Activated CD8-positive, alpha-beta T cell treated with anti-CD3 and anti-CD28 coated beads for 36 hours (primary cell): ENCODE results near the gene TAF6L. TPM values are rescaled to one million over a fixed set of nuclear protein-coding genes. Genes with fewer than 3 reads are reported as not detected.

Source experiments
- ATAC-seq: fragments of 200-7000 bp; cut with Tn5 transposase; one replicate; pipeline ENCODE4 v1.10.0; 2021; ENCODE audit warnings: mild to moderate bottlenecking, moderate library complexity
- CTCF ChIA-PET: fragments of 350-600 bp; sonication (Branson Sonifier 250); formaldehyde crosslinking; loops from one replicate; lab custom pipeline; 2021; ENCODE audit warnings: antibody characterized with exemption; lab: Charles Lee
- POLR2A ChIA-PET: fragments of 350-600 bp; sonication (Branson Sonifier 250); formaldehyde crosslinking; loops from one replicate; lab custom pipeline; 2021; ENCODE audit warnings: antibody characterized with exemption; lab: Charles Lee
- DNase-seq: peaks from one replicate; pipeline ENCODE4 v3.0.0-alpha.2; 2020
- H3K27ac Mint-ChIP-seq: one replicate; pipeline ENCODE4 v1.8.0; 2021; ENCODE audit warnings: mild to moderate bottlenecking, mixed read lengths
- H3K27me3 Mint-ChIP-seq: one replicate; pipeline ENCODE4 v1.8.0; 2021; ENCODE audit warnings: mixed read lengths
- H3K36me3 Mint-ChIP-seq: one replicate; pipeline ENCODE4 v1.8.0; 2021; ENCODE audit warnings: low read depth, mixed read lengths
- H3K4me1 Mint-ChIP-seq: one replicate; pipeline ENCODE4 v1.8.0; 2021; ENCODE audit warnings: low read depth, mixed read lengths
- H3K4me3 Mint-ChIP-seq: one replicate; pipeline ENCODE4 v1.8.0; 2021; ENCODE audit warnings: mild to moderate bottlenecking, moderate library complexity, mixed read lengths
- H3K9me3 Mint-ChIP-seq: one replicate; pipeline ENCODE4 v1.8.0; 2021; ENCODE audit warnings: mixed read lengths
- intact Hi-C: fragments of 100-400 bp; cut with micrococcal nuclease; formaldehyde crosslinking; loops from one replicate; pipeline ENCODE4 v1.10.0; 2022
- total RNA-seq, 2 experiments: library from RNA; stranded (reverse); gene quantifications; one replicate each; pipeline ENCODE4 v1.2.3, GENCODE V29; 2021
- TF ChIP-seq, protein P1 (sequence below): fragments of 200-600 bp; IDR thresholded peaks from one replicate; pipeline ENCODE4 v1.8.0; 2022; ENCODE audit warnings: antibody characterized with exemption, mild to moderate bottlenecking

TAF6L gene
- total RNA-seq, 2 experiments from 2014 or later = 13.7 to 16.7 TPM

DNA sequence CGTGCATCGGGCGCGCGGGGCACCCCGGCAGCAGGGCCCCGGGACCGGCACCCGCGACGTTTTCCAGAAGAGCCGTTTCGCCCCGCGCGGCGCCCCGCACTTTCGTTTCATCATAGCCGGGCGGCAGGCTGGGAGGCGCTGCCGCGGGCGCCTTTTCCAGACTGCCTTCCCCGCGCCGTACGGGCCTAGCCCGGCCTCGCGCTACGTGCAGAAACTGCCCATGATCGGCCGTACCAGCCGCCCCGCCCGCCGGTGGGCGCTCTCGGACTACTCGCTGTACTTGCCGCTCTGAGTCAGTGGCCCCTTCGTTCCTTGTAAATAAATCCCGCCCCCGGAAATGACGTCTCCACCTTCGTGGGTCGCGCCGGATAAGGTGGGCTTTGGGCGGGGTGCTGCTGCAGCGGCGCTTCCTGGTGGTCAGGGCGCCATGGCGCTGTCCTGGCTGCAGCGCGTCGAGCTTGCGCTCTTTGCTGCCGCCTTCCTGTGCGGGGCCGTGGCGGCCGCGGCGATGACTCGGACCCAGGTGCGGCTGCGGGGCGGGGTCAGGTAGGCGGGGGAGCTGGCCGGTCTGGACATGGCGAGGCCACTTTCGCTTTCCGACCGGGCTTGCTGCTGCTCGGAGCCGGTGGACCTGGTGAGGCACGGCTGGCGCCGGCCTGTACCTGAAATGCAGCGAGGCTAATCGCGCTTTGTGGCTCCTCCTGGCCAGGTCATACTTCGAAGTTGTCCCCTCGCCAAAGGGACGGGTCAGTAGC is 16.0 kb downstream of the TAF6L start, which contains the start of gene TMEM179B:
Gene TMEM179B, plus strand, starts transcription at position 398 of the 755 bp plus-strand sequence. Its CDS starts 30 bp downstream, at position 428.
- ATAC-seq (peak; percentile 75), DNase-seq (peak; percentile 100)
- Mint-ChIP-seq H3K36me3 (peaks cover 52% of the 10 kb centered on the region), H3K9me3 (no peaks in the 10 kb centered on the region), H3K4me3 (peak within 1 kb of the TSS; percentile 95), H3K27me3 (no peaks in the 10 kb centered on the region), H3K27ac (peak within 1 kb of the TSS; percentile 95), H3K4me1 (peaks cover 41% of the 10 kb centered on the region)
- CTCF ChIA-PET = interaction anchor here (0.7 to 5.3 kb wide), 50 partner anchors 9 to 1079 kb away, joined by 3 to 74 read pairs (median 8); partner anchors contain the start of genes HNRNPUL2, NXF1, POLR2G and SLC3A2
- POLR2A ChIA-PET = interaction anchor here (0.6 to 11.0 kb wide), 28 partner anchors 9 to 518 kb away, joined by 3 to 228 read pairs (median 5); partner anchors contain the start of genes HNRNPUL2, LBHD1, NXF1 and POLR2G
- TF ChIP-seq, protein P1, sequence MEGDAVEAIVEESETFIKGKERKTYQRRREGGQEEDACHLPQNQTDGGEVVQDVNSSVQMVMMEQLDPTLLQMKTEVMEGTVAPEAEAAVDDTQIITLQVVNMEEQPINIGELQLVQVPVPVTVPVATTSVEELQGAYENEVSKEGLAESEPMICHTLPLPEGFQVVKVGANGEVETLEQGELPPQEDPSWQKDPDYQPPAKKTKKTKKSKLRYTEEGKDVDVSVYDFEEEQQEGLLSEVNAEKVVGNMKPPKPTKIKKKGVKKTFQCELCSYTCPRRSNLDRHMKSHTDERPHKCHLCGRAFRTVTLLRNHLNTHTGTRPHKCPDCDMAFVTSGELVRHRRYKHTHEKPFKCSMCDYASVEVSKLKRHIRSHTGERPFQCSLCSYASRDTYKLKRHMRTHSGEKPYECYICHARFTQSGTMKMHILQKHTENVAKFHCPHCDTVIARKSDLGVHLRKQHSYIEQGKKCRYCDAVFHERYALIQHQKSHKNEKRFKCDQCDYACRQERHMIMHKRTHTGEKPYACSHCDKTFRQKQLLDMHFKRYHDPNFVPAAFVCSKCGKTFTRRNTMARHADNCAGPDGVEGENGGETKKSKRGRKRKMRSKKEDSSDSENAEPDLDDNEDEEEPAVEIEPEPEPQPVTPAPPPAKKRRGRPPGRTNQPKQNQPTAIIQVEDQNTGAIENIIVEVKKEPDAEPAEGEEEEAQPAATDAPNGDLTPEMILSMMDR = peak; percentile 69
- intact Hi-C loops = loop anchor here (5.0 kb wide), 2 partner anchors 45 to 95 kb away; partner anchors contain the start of genes SLC3A2, STX5 and TEX54

- no peaks in the 10 kb centered on the region for H3K27me3 Mint-ChIP-seq
- no peak for ATAC-seq
- TF ChIP-seq, protein P1 = no peak
- H3K4me1 Mint-ChIP-seq = peaks cover 46% of the 10 kb centered on the region
- ChIA-PET POLR2A (interaction anchor here (0.5 to 11.0 kb wide), 11 partner anchors 15 to 148 kb away, joined by 3 to 228 read pairs (median 4); partner anchors contain the start of genes HNRNPUL2, NXF1, STX5 and TEX54), CTCF (interaction anchor here (0.9 to 5.3 kb wide), 7 partner anchors 12 to 94 kb away, joined by 3 to 33 read pairs (median 4); partner anchors contain the start of genes NXF1, POLR2G, TTC9C and WDR74)
- H3K27ac Mint-ChIP-seq = peak overlapping the region; percentile 91
- peak overlapping the region; percentile 95 for H3K4me3 Mint-ChIP-seq
- no peak for DNase-seq
- no peaks in the 10 kb centered on the region for H3K9me3 Mint-ChIP-seq
- peaks cover 53% of the 10 kb centered on the region for H3K36me3 Mint-ChIP-seq
- intact Hi-C loops = loop anchor here (5.0 kb wide), 2 partner anchors 43 to 93 kb away; partner anchors contain the start of genes SLC3A2, STX5 and TEX54
Observed at GRCh38 chr11:62788991-62789390, 17.8 kb downstream of the TAF6L start.

DNA sequence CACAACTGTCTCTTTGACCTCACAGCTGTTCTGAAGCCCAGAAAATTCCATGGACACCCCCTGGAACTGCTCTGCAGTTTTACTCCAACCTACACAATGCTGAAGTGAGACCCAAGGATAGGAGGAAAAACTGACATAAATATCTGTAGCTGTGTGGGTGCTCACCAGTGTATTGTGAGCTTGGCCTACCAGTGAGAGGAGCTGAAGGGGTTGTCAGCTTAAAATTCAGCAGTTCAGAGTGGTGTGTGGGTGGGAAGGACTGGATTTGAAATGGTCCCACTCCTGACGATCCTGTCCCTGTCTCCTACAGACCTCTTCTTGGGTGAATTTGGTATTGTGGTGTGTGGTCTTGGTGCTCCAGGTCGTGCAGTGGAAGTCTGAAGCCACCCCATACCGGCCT is 18.4 kb downstream of the TAF6L start:
- TF ChIP-seq, protein P1 = no peak
- Mint-ChIP-seq H3K4me3 (peak overlapping the region; percentile 95), H3K9me3 (no peaks in the 10 kb centered on the region), H3K27ac (peak overlapping the region; percentile 91), H3K27me3 (no peaks in the 10 kb centered on the region), H3K4me1 (peaks cover 50% of the 10 kb centered on the region), H3K36me3 (peaks cover 59% of the 10 kb centered on the region)
- CTCF ChIA-PET = interaction anchor here (0.9 to 5.3 kb wide), 6 partner anchors 15 to 93 kb away, joined by 3 to 33 read pairs (median 4); partner anchors contain the start of genes POLR2G, TTC9C and WDR74
- no peak for DNase-seq
- no peak for ATAC-seq
- POLR2A ChIA-PET = interaction anchor here (0.5 to 11.0 kb wide), 11 partner anchors 14 to 148 kb away, joined by 3 to 228 read pairs (median 4); partner anchors contain the start of genes NXF1, STX5, TEX54 and WDR74
- intact Hi-C loops = loop anchor here (5.0 kb wide), 2 partner anchors 43 to 93 kb away; partner anchors contain the start of genes SLC3A2, STX5 and TEX54

DNA sequence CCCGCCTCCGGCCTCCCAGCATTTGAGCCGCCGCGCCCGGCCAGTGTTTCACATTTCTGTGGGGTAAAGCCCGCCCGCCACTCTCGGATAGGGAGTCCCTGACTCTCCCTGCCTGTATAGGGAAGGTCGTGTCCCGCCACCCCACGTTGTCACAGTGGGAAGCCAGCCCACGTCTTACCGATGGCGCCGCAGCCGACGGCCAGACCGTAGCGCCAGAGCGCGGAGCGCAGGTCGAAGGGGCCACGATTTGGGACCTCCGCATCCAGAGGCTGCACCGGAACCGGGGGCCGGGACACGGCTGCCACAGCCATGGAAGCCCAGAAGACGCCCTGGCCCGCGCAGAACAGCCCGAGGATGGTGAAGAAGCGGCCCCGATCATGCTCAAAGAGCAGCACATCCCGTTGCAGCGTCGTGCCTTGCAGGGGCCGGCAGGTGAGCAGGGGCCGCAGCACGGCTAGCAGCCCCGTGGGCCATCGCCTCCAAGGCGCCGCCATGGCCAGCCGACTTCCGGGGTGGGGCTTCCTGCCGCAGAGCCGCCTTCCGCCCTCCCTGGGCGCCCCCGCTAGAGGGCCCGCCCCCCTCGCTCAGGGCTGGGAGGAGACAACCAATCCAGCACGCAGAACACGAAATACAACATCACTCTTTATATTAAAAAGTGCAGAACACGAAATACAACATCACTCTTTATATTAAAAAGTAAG is 20.5 kb downstream of the TAF6L start, which contains the start of gene TMEM223:
Gene TMEM223, minus strand, starts transcription at position 506 of the 701 bp plus-strand sequence. Its CDS starts 12 bp downstream, at position 494.
- H3K27ac Mint-ChIP-seq = peak within 1 kb of the TSS; percentile 91
- TF ChIP-seq, protein P1 = no peak
- intact Hi-C loops = no loop called here
- peak; percentile 92 for DNase-seq
- peaks cover 68% of the 10 kb centered on the region for H3K36me3 Mint-ChIP-seq
- H3K4me3 Mint-ChIP-seq = peak within 1 kb of the TSS; percentile 91
- POLR2A ChIA-PET = interaction anchor here (0.7 to 11.0 kb wide), 14 partner anchors 12 to 127 kb away, joined by 3 to 228 read pairs (median 4); partner anchors contain the start of genes C11orf98, CSKMT, NXF1 and SLC3A2
- peak; percentile 82 for ATAC-seq
- CTCF ChIA-PET = interaction anchor here (1.5 kb wide), 1 partner anchor 38 kb away, joined by 3 read pairs; the partner anchor contains the start of gene ZBTB3
- no peaks in the 10 kb centered on the region for H3K27me3 Mint-ChIP-seq
- no peaks in the 10 kb centered on the region for H3K9me3 Mint-ChIP-seq
- peaks cover 41% of the 10 kb centered on the region for H3K4me1 Mint-ChIP-seq
